OCI-LY7 (cell line): ENCODE results near the gene CHST14. TPM values are rescaled to one million over a fixed set of nuclear protein-coding genes. Genes with fewer than 3 reads are reported as not detected.
"Not testable (repeated sequence)": the region's sequence is repeated elsewhere in the genome, so short reads cannot be mapped to it uniquely, and the experiment has no call there.

Source experiments
- BruUV-seq: library from RNA; stranded (reverse); fragments of 400-500 nt; replicated peaks from 2 replicates; lab custom pipeline; 2021; lab: Mats Ljungman, UMichigan
- CTCF ChIA-PET: fragments of 300-600 bp; sonication (Branson Sonifier 250); formaldehyde crosslinking; loops from one replicate; lab custom pipeline; 2022; ENCODE audit warnings: antibody characterized with exemption; ENCODE audit not compliant: unreplicated experiment; lab: Charles Lee
- POLR2A ChIA-PET: fragments of 300-600 bp; sonication (Branson Sonifier 250); formaldehyde crosslinking; loops from one replicate; lab custom pipeline; 2022; ENCODE audit warnings: antibody characterized with exemption; lab: Charles Lee
- DNase-seq: peaks from one replicate; pipeline ENCODE4 v3.0.0-alpha.2; 2015; ENCODE audit warnings: low spot score
- H2AFZ ChIP-seq: fragments of 200-600 bp; sonication (generic), shearing (Covaris generic); 2 replicates; pipeline ENCODE4 v1.6.1; 2014; ENCODE audit warnings: mild to moderate bottlenecking, antibody characterized with exemption, low read length, moderate library complexity
- H3K27ac ChIP-seq: fragments of 200-600 bp; sonication (generic); 2 replicates; pipeline ENCODE4 v1.5.1; 2014; ENCODE audit warnings: mixed run types, low read depth, mild to moderate bottlenecking, moderate library complexity, low read length, inconsistent platforms; ENCODE audit not compliant: poor library complexity, severe bottlenecking
- H3K36me3 ChIP-seq: fragments of 200-600 bp; sonication (generic); 2 replicates; pipeline ENCODE4 v1.6.1; 2014; ENCODE audit warnings: mild to moderate bottlenecking, antibody characterized with exemption, low read length, moderate library complexity, mixed read lengths; ENCODE audit not compliant: insufficient read depth
- H3K4me1 ChIP-seq: fragments of 200-600 bp; sonication (generic); 2 replicates; pipeline ENCODE4 v1.5.1; 2014; ENCODE audit warnings: mild to moderate bottlenecking, low read length; ENCODE audit not compliant: insufficient read depth, poor library complexity, severe bottlenecking
- H3K4me2 ChIP-seq: fragments of 200-600 bp; sonication (generic); 2 replicates; pipeline ENCODE4 v1.6.1; 2014; ENCODE audit warnings: mild to moderate bottlenecking, low read length
- H3K4me3 ChIP-seq: fragments of 200-600 bp; sonication (generic); 2 replicates; pipeline ENCODE4 v1.5.1; 2014; ENCODE audit warnings: mild to moderate bottlenecking, low read depth, low read length; ENCODE audit not compliant: poor library complexity, severe bottlenecking
- H3K79me2 ChIP-seq: fragments of 200-600 bp; sonication (generic); 2 replicates; pipeline ENCODE4 v1.6.1; 2016; ENCODE audit warnings: low read depth, mild to moderate bottlenecking, low read length, moderate library complexity, mixed read lengths; ENCODE audit not compliant: insufficient read depth
- H3K9me2 ChIP-seq: fragments of 200-600 bp; sonication (generic); 2 replicates; pipeline ENCODE4 v1.6.1; 2016; ENCODE audit warnings: mild to moderate bottlenecking, low read length, mixed read lengths; ENCODE audit not compliant: insufficient read depth
- H3K9me3 ChIP-seq: fragments of 200-600 bp; sonication (generic); 2 replicates; pipeline ENCODE4 v1.6.1; 2014; ENCODE audit warnings: mild to moderate bottlenecking, mixed run types, low read length, mixed read lengths
- H4K20me1 ChIP-seq: fragments of 200-600 bp; sonication (generic); 2 replicates; pipeline ENCODE4 v1.6.1; 2014; ENCODE audit warnings: mild to moderate bottlenecking, antibody characterized with exemption, low read length, moderate library complexity, mixed read lengths; ENCODE audit not compliant: insufficient read depth
- CTCF ChIP-seq: fragments of 200-600 bp; sonication (generic); conservative IDR thresholded peaks from 2 replicates; pipeline ENCODE4 v1.5.1; 2014; ENCODE audit warnings: mild to moderate bottlenecking, antibody characterized with exemption, low read length, moderate library complexity, mixed read lengths
- EZH2phosphoT487 ChIP-seq: fragments of 200-600 bp; sonication (generic); IDR thresholded peaks from 2 replicates; pipeline ENCODE4 v1.6.1; 2018; ENCODE audit warnings: low read depth, borderline replicate concordance, mild to moderate bottlenecking, mixed run types, antibody characterized with exemption, low read length, moderate library complexity, mixed read lengths
- intact Hi-C: fragments of 100-400 bp; cut with micrococcal nuclease; formaldehyde crosslinking; loops from one replicate; pipeline ENCODE4 v1.10.0; 2022; ENCODE audit not compliant: unreplicated experiment
- total RNA-seq, 2 experiments: library from RNA; depleted of rRNA in 1 of 2; stranded (reverse); fragments of >200 nt in 1 of 2; shearing (Covaris generic) in 1 of 2; gene quantifications; 2 replicates each; pipeline ENCODE4 v1.2.3, GENCODE V29; 2014 to 2022

The CHST14 gene
- total RNA-seq, 2 experiments from 2014 or later, result 7.3 to 15.3 TPM

DNA sequence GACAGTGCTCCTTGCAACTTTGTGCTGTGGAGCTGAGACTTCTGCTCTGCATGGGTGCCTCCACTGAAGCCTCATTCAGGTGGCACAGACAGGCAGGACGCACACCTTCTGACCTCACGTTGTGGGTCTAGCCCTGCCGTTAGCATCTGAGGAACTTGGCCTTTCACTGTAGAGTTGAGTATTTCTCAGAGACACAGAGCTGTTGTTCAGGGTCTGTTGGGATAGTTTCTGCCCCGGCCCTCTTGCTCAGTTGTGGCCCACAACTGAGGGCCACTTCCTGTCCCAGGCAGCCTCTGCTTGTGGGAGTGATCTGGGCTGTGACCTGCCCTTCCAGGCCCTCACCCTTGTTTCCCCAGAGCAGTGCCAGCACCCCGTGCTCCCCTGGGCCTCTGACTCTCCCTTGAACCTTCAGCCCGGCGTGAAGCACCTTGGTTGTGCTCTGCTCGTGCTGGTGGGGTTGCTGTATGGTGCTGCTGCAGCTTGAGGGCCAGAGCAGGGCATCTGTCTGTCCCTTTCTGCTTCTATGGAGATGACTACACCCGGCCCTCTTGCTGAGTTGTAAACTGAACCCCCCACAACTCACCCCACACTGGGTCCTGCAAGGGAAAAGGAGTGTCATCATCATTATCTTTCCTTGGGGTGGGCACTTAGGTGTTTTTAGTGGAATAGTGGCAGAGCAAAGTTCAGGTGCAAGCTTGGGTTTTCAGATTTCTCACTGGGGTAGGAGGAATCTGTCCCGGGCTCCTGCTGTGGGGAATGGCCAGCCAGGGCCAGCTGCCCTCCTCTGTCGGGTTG is 18.3 kb upstream of the CHST14 start:
- no TSS peak for BruUV-seq
- no peak overlapping the region for H3K27ac ChIP-seq
- POLR2A ChIA-PET, result interaction anchor here (0.9 kb wide), 1 partner anchor 11 kb away, joined by 3 read pairs; no protein-coding TSS in a partner anchor
- peak; percentile 39 for DNase-seq
- no peak overlapping the region for H2AFZ ChIP-seq
- no peaks in the 10 kb centered on the region for H3K9me3 ChIP-seq
- H3K36me3 ChIP-seq, result no peaks in the 10 kb centered on the region
- intact Hi-C loops, result no loop called here
- CTCF ChIA-PET, result no interaction called here
- no peaks in the 10 kb centered on the region for H3K79me2 ChIP-seq
- TF ChIP-seq EZH2phosphoT487, result no peak
- no peak for TF ChIP-seq CTCF
- peak overlapping the region; percentile 18; the same call in 1 of the 2 replicates for H3K4me2 ChIP-seq
- no peak overlapping the region for H3K4me3 ChIP-seq
- no peaks in the 10 kb centered on the region for H3K9me2 ChIP-seq
- peaks cover 13% of the 10 kb centered on the region for H3K4me1 ChIP-seq
- H4K20me1 ChIP-seq, result peaks cover 3% of the 10 kb centered on the region; the same call in 1 of the 2 replicates

- H3K4me3 ChIP-seq, DNase-seq, H4K20me1 ChIP-seq, CTCF ChIA-PET, H3K4me2 ChIP-seq, POLR2A ChIA-PET, H3K9me3 ChIP-seq, intact Hi-C loops, H3K36me3 ChIP-seq, H2AFZ ChIP-seq, H3K9me2 ChIP-seq, BruUV-seq, H3K79me2 ChIP-seq, H3K27ac ChIP-seq: not testable (repeated sequence)
- H3K4me1 ChIP-seq, result peaks cover 13% of the 10 kb centered on the region
These were observed 16.8 kb upstream of the CHST14 start for GRCh38 chr15:40453941-40454340.

DNA sequence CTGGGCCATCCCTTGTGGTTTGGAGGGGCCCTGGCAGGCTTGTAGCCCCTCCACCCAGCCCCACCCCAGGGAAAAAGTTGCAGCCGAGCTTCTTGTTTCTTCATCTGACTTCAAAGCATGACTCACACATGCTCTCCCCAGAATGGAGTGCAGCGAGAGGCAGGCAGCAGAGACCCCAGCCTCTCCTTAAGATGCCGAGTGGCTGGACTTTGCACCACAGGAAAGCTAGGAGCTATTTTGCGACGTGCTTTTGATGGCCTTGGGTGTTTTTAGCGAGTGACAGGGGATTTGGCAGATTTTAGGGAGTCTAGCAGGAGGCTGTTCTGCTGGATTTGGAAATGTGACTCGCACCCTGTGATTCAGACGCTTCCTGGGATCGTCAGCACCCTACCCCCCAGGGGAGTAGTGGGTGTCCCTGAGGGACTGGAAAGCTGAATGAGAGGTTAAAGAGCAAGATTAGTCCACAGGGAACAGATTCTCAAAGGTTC is 15.8 kb upstream of the CHST14 start:
- no peak overlapping the region for H3K27ac ChIP-seq
- POLR2A ChIA-PET, result no interaction called here
- H3K4me3 ChIP-seq, result no peak overlapping the region
- H4K20me1 ChIP-seq, result 0 out of 2 replicates have a peak, but pooled peaks cover 3% of the 10 kb centered on the region
- no peak overlapping the region for H2AFZ ChIP-seq
- no peak overlapping the region for H3K4me2 ChIP-seq
- no peak for DNase-seq
- CTCF ChIA-PET, result interaction anchor here (1.0 kb wide), 1 partner anchor 14 kb away, joined by 4 read pairs; the partner anchor contains the start of gene BAHD1
- H3K9me2 ChIP-seq, result no peaks in the 10 kb centered on the region
- H3K79me2 ChIP-seq, result no peaks in the 10 kb centered on the region
- peaks cover 13% of the 10 kb centered on the region for H3K4me1 ChIP-seq
- no peaks in the 10 kb centered on the region for H3K36me3 ChIP-seq
- BruUV-seq, result no TSS peak
- intact Hi-C loops, result no loop called here
- no peak for TF ChIP-seq CTCF
- no peak for TF ChIP-seq EZH2phosphoT487
- H3K9me3 ChIP-seq, result no peaks in the 10 kb centered on the region
